Subcutaneous abdominal adipose tissue (tissue), 5 donors: Measurements from ENCODE around the gene MARCOL.
A peak's percentile ranks its signal among the peaks of the same experiment; 100 is the strongest.

Experiments
- H3K27ac ChIP-seq: one replicate; pipeline ENCODE4 v1.7.0; 2013; ENCODE audit warnings: low read depth, mild to moderate bottlenecking, inconsistent platforms, low read length, moderate library complexity
- H3K27me3 ChIP-seq, 5 donors: one replicate each; pipeline ENCODE4 v1.7.0; 2013; ENCODE audit warnings: low read length in 5 of 5, inconsistent platforms in 1 of 5; ENCODE audit not compliant: control insufficient read depth in 5 of 5, insufficient read depth in 4 of 5
- H3K36me3 ChIP-seq, 5 donors: one replicate each; pipeline ENCODE4 v1.7.0; 2013; ENCODE audit warnings: low read length in 5 of 5; ENCODE audit not compliant: control insufficient read depth in 5 of 5, insufficient read depth in 5 of 5
- H3K4me1 ChIP-seq, 5 donors: one replicate each; pipeline ENCODE4 v1.7.0; 2013; ENCODE audit warnings: low read length in 5 of 5, mild to moderate bottlenecking in 3 of 5, moderate library complexity in 1 of 5; ENCODE audit not compliant: control insufficient read depth in 5 of 5, insufficient read depth in 5 of 5
- H3K4me3 ChIP-seq, 5 donors: one replicate each; pipeline ENCODE4 v1.7.0; 2013; ENCODE audit warnings: low read length in 5 of 5, low read depth in 1 of 5
- H3K9ac ChIP-seq, 5 donors: one replicate each; pipeline ENCODE4 v1.7.0; 2013; ENCODE audit warnings: low read length in 5 of 5, mild to moderate bottlenecking in 4 of 5, moderate library complexity in 3 of 5
- H3K9me3 ChIP-seq, 5 donors: one replicate each; pipeline ENCODE4 v1.7.0; 2013; ENCODE audit warnings: low read length in 5 of 5; ENCODE audit not compliant: control insufficient read depth in 5 of 5
- donor health status: healthy.
- donor health status: healthy.
- donor health status: healthy.
- donor health status: healthy.
- donor health status: healthy.

MARCOL gene, protein sequence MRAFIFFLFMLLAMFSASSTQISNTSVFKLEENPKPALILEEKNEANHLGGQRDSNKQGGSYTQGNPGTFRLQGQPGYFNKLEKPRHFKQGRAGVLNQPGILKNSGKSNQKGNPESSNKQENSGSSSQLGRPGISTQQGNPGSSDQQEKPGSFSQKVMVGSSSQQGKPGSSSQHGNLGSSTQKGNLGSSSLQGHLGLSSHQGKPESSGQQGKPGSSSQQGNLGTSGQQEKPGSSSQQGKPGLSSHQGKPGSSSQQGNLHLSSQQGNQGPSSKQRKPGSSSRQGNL

DNA sequence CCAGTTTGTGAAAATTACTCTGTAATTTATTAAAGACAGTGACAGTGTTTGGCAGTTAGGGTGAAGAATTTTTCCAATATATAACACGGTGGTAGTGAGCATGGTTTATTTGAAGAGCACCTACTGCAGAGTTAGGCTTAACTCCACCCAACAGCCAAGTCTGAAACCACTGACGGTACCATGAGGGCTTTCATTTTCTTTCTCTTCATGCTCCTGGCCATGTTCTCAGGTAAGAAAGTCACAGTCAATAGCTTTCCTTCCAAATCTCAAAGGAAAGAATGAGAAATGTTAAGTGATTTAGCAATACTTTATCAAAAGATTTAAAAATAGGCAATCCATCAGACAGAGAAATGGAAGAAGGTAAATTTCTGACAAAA, at the start of gene MARCOL:
Gene MARCOL (plus strand): TSS at position 108 of the 377 bp plus-strand sequence. CDS start 73 bp downstream, at position 181.
- H3K4me3 ChIP-seq: no peak within 1 kb of the TSS
- no peak within 1 kb of the TSS for H3K27ac ChIP-seq
- H3K9ac ChIP-seq: no peak within 1 kb of the TSS
- H3K9me3 ChIP-seq: peaks cover 0 to 3% (median 0%) of the 10 kb centered on the region in 5 donors
- H3K4me1 ChIP-seq: no peaks in the 10 kb centered on the region
- H3K27me3 ChIP-seq: no peaks in the 10 kb centered on the region
- H3K36me3 ChIP-seq: no peaks in the 10 kb centered on the region

DNA sequence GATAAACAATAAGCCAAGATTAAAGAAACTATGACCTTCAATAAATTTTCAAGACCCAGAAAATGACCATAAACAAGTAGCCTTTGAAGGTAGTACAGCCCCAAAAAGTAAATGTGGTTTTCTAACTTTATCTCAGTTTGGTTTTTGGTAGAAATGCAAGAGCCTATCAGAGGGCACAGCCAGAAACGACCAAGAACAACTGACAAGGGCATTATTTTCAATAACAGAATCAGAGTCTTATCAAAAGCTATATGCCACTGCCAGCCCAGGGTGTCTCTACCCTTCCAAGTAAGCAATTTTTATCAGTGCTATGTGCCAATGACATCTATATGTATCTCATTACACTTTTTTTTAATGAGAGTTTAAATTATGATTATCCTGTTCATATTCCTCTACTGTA, 47.3 kb upstream of the MARCOL start:
- H3K4me3 ChIP-seq: no peak overlapping the region
- no peak overlapping the region for H3K9ac ChIP-seq
- H3K36me3 ChIP-seq: no peaks in the 10 kb centered on the region
- no peaks in the 10 kb centered on the region for H3K27me3 ChIP-seq
- H3K4me1 ChIP-seq: no peaks in the 10 kb centered on the region
- no peak overlapping the region for H3K27ac ChIP-seq
- no peaks in the 10 kb centered on the region for H3K9me3 ChIP-seq

DNA sequence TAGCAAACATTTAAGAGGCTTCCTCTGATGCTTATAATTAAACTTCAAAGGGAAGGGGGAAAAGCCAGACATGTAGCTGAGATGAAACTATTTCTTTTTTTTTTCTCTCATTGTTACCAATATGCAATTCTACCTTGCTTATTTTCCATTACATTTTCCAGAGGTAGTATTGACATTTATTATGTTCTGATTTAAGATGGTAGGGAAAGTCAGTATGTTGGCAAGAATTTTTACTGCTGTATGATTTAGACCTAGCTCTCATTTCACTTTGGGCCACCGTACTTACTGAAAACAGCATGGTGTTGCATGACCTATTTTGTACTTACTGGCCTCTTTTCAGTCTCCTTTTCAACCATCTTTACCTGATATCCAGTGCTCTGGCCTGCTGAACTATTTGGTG, 45.1 kb upstream of the MARCOL start:
- H3K27ac ChIP-seq: no peak overlapping the region
- no peak overlapping the region for H3K4me3 ChIP-seq
- no peak overlapping the region for H3K9ac ChIP-seq
- H3K9me3 ChIP-seq: no peaks in the 10 kb centered on the region
- H3K27me3 ChIP-seq: no peaks in the 10 kb centered on the region
- H3K4me1 ChIP-seq: no peaks in the 10 kb centered on the region
- H3K36me3 ChIP-seq: no peaks in the 10 kb centered on the region

DNA sequence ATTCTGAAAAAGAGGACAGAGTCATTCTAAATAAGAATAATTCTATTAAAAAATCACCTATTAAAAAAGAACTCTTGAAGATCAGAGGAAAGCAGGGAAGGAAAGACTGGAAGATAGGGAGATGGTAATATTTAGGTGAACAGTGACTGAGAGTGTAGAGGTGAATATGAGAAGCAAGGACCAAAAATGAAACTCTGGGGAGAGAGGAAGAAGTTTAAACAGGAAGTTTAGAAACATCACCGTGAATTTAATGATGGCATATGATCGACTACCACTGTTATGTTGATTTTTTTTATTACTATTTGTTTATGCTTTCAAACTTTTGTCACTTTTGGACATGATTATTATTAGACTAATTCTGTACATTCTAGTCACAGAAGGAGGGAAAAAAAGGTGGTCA, 37.2 kb upstream of the MARCOL start:
- Histone ChIP-seq H3K27ac (no peak overlapping the region), H3K27me3 (no peaks in the 10 kb centered on the region), H3K9ac (no peak overlapping the region), H3K4me1 (peaks cover 0 to 16% (median 0%) of the 10 kb centered on the region in 5 donors), H3K9me3 (no peaks in the 10 kb centered on the region), H3K36me3 (no peaks in the 10 kb centered on the region), H3K4me3 (no peak overlapping the region)

DNA sequence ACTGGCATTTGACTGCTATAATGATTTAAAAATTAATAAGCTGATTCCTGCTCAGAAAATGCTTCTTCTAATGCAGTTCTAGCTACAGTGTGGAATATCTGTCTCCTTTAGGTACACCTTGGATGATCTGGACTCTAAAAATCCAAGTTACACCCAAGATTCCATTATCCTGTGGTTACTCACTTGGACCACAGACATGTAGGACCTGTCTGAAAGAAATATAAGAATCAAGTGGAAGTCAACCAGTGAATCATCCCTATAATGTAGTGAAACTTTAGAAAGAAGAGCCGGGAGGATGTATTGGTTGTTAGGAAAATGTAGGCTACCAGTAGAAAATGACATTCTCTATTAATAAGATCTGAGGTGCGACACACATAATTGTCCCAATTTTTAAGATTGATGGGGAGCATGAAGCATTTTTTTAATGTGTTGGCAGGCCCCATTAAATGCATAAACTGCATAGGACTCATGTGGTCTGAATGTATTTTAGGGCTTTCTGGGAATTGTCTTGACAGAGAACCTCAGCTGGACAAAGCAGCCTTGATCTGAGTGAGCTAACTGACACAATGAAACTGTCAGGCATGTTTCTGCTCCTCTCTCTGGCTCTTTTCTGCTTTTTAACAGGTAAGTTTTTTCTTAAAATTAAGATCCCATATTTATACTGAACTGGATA, 35.7 kb upstream of the MARCOL start, which contains the start of gene SPINK6:
Gene SPINK6 (plus strand): TSS at position 512 of the 673 bp plus-strand sequence. CDS start 55 bp downstream, at position 567.
- Histone ChIP-seq H3K4me3 (no peak within 1 kb of the TSS), H3K9me3 (no peaks in the 10 kb centered on the region), H3K4me1 (peaks cover 0 to 25% (median 6%) of the 10 kb centered on the region in 5 donors), H3K27ac (no peak within 1 kb of the TSS), H3K36me3 (no peaks in the 10 kb centered on the region), H3K27me3 (no peaks in the 10 kb centered on the region), H3K9ac (no peak within 1 kb of the TSS)

DNA sequence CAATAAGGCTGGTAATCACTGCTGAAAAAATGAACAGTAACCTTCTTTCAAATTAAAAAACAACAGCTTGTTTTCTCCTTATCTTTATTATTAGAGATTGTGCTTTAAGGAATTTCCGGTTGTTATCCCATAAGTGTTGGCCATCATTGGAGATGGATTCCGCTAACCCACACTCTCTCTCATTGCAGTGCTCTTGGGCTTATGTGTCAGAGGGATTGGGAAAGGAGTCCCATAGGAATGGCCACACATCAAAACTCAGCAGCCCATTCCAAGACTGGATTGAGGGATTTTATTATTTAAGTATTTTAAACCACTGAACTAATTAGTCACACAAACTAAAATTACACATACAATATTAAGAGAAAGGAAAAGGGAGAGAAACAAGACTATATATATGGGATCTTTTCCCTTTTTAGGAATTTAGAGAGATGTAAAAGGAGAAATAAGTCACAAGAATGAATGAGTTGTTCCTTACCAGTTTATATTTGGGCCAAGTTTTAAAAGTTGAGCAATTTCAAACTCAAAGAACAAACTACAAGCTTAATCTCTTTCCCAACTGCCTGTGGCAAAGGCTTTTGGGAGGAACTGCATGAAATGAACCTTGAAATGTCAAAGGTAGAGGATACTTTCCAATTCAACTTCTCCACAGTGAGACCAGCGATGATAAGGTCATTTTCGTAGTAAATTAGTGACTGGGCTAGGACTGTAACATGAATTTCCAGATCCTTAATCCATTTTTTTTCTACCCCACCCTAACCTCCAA, 33.1 kb upstream of the MARCOL start:
- peak overlapping the region; percentile 76 for H3K27ac ChIP-seq
- H3K27me3 ChIP-seq: no peaks in the 10 kb centered on the region

DNA sequence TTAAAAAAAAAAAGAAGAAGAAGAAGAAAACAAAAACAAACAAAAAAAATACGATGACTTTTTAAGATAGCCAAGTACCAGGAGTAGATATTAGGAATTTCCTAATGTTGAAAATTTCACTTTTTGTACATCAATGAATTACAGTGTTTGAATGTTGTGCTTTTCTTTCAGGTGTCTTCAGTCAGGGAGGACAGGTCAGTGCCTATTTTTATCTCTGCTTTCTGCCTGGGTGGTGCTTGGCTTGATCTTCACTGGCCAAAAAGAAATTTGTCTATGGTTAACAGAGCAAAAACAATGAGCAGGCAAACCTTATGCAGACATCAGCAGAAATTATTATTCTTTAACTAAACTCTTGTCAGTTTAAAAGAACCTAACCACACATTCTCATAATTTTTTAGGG, 32.5 kb upstream of the MARCOL start:
- Histone ChIP-seq H3K9me3 (no peaks in the 10 kb centered on the region), H3K9ac (no peak overlapping the region), H3K27me3 (no peaks in the 10 kb centered on the region), H3K4me1 (peaks cover 0 to 25% (median 10%) of the 10 kb centered on the region in 5 donors), H3K4me3 (no peak overlapping the region), H3K27ac (peak overlapping the region; percentile 76), H3K36me3 (no peaks in the 10 kb centered on the region)

More for the DNA sequence above, 33.1 kb upstream of the MARCOL start:
- Histone ChIP-seq H3K4me3 (no peak overlapping the region), H3K4me1 (peaks cover 0 to 25% (median 10%) of the 10 kb centered on the region in 5 donors), H3K9me3 (no peaks in the 10 kb centered on the region), H3K36me3 (no peaks in the 10 kb centered on the region), H3K9ac (peak overlapping the region in 1 of 5 donors; percentile 0)

DNA sequence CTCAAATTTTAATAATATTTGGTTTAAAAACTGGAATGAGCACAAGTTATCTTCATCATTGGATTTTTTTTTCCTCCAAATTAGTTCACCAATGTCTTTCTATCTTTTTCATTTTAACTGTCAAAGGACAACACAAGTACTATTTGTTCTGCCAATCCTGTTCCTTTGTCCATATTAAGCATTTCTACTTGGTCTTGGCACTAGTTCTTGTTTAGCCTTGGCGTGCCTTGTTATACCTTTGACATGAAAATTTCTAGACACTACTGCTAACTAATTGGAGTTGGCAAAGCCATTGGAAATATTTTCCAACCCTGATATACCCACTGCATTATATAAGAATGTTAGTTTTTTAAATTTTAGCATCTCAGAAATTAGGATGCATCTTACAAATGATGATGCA, 31.7 kb upstream of the MARCOL start:
- no peak overlapping the region for H3K27ac ChIP-seq
- no peaks in the 10 kb centered on the region for H3K27me3 ChIP-seq
- no peak overlapping the region for H3K9ac ChIP-seq
- H3K36me3 ChIP-seq: no peaks in the 10 kb centered on the region
- H3K9me3 ChIP-seq: no peaks in the 10 kb centered on the region
- no peak overlapping the region for H3K4me3 ChIP-seq
- H3K4me1 ChIP-seq: peaks cover 0 to 25% (median 10%) of the 10 kb centered on the region in 5 donors

DNA sequence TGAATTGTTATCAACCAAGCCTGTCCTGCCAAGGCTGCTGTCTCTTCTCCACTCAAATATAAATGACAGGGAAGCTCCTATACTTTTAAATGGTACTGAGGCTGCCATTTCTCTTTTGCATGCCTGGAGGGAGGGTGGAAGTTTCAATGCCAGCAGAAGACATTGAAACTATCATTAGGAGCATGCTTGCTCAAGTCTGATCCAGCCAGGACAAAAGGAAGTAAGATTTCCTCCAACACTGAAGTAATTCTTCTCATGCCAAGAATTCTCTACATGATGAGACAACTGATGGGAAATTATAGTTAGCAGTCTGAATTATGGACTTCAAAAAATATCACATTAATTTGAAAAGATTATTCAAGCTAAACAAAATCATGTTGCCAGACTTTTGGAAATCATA, 30.1 kb upstream of the MARCOL start:
- Histone ChIP-seq H3K9ac (no peak overlapping the region), H3K27ac (no peak overlapping the region), H3K36me3 (no peaks in the 10 kb centered on the region), H3K4me1 (peaks cover 0 to 25% (median 10%) of the 10 kb centered on the region in 5 donors), H3K27me3 (no peaks in the 10 kb centered on the region), H3K9me3 (no peaks in the 10 kb centered on the region), H3K4me3 (no peak overlapping the region)
